Esophagus squamous epithelium (tissue), 5 donors: Measurements from ENCODE around the gene ROR2. TPM values are rescaled to one million over a fixed set of nuclear protein-coding genes. Genes with fewer than 3 reads are reported as not detected.
A peak's percentile ranks its signal among the peaks of the same experiment; 100 is the strongest.

Experiments
- DNase-seq: peaks from one replicate; lab custom pipeline; 2025; lab: John Stamatoyannopoulos, UW
- H3K27ac ChIP-seq, 4 donors: fragments of 200-600 bp; sonication (generic); one replicate each; pipeline ENCODE4 v1.5.1; 2016 to 2019; ENCODE audit warnings: mild to moderate bottlenecking in 1 of 4
- H3K27me3 ChIP-seq, 4 donors: fragments of 200-600 bp; sonication (generic); 1 replicate in 3 of 4; 2 replicates in 1 of 4; pipeline versions ENCODE4 v1.5.1 to v1.6.0; 2017 to 2021; ENCODE audit warnings: antibody characterized with exemption in 1 of 4
- H3K36me3 ChIP-seq, 3 donors: fragments of 200-600 bp; sonication (generic); one replicate each; pipeline ENCODE4 v1.5.1; 2016 to 2019
- H3K4me1 ChIP-seq, 3 donors: fragments of 200-600 bp; sonication (generic); one replicate each; pipeline ENCODE4 v1.5.1; 2017 to 2019
- H3K4me3 ChIP-seq, 4 donors: fragments of 200-600 bp; sonication (generic); 1 replicate in 3 of 4; 2 replicates in 1 of 4; pipeline ENCODE4 v1.5.1; 2016 to 2019; ENCODE audit warnings: mild to moderate bottlenecking in 2 of 4, moderate library complexity in 1 of 4
- H3K9me3 ChIP-seq, 3 donors: fragments of 200-600 bp; sonication (generic); one replicate each; pipeline ENCODE4 v1.5.1; 2016 to 2019
- POLR2A ChIP-seq, 4 donors: fragments of 450-650 bp; IDR thresholded peaks; one replicate each; pipeline ENCODE4 v1.6.1; 2017; ENCODE audit warnings: antibody characterized with exemption in 4 of 4, mild to moderate bottlenecking in 4 of 4, moderate library complexity in 3 of 4
- WGBS, 2 donors: methylation state at CpG; one replicate each; pipeline ENCODE4 v1.1.5; 2018; 5-methylcytosine and 5-hydroxymethylcytosine counted together
- intact Hi-C: fragments of 100-400 bp; cut with DNase I; formaldehyde crosslinking; loops from one replicate; pipeline ENCODE4 v1.15.0; 2022
- total RNA-seq, 4 donors: library from RNA; depleted of rRNA; stranded (reverse); fragments of >200 nt; gene quantifications; one replicate each; pipeline ENCODE4 v1.1.0, GENCODE V29; 2016
- TF ChIP-seq, protein P1 (sequence below), 6 experiments: fragments of 450-650 bp in 4 of 6; fragments of 200-600 bp in 2 of 6; sonication (generic) in 2 of 6; IDR thresholded peaks; one replicate each; pipeline ENCODE4 v1.5.1; 2016 to 2019; ENCODE audit warnings: antibody characterized with exemption in 6 of 6, mild to moderate bottlenecking in 4 of 6, moderate library complexity in 4 of 6
- donor health status: DM: yes; HTN: yes; CAD: no.

ROR2 gene
- total RNA-seq, 4 donors from 2014 or later, result 0.68 to 12.6 (median 3.7) TPM

DNA sequence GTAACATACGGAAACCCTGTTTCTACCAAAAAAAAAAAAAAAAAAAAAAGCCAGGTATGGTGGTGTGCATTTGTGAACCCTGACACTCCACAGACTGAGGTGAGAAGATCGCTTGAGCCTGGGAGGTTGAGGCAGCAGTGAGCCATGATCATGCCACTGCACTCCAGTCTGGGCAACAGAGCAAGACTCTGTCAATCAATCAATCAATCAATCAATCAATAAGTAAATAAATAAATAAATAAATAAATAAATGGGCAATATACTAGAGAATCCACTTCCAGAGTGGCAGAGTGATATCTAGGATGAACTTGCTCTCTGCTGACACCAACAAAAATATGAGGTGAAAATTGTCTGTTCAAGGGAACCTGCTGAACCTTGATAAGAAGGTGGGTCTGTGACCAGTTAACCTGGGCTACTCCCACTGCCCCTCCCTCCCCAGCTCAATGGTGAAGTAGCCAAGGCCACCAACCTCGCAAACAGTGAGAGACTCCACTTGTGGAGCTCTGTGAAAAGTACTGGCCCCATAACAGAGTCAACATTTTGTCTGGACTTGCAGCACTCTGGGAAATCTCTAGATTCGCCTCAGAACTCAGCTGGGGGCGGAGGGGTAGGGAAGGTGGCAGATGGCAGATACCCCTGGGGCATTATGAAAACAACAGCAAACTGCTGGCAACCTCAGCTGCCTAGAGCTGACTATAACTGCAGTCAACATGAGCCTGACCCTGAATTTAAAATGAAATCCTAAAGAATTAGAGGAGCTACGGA, 163.7 kb downstream of the ROR2 start:
- TF ChIP-seq, protein P1, sequence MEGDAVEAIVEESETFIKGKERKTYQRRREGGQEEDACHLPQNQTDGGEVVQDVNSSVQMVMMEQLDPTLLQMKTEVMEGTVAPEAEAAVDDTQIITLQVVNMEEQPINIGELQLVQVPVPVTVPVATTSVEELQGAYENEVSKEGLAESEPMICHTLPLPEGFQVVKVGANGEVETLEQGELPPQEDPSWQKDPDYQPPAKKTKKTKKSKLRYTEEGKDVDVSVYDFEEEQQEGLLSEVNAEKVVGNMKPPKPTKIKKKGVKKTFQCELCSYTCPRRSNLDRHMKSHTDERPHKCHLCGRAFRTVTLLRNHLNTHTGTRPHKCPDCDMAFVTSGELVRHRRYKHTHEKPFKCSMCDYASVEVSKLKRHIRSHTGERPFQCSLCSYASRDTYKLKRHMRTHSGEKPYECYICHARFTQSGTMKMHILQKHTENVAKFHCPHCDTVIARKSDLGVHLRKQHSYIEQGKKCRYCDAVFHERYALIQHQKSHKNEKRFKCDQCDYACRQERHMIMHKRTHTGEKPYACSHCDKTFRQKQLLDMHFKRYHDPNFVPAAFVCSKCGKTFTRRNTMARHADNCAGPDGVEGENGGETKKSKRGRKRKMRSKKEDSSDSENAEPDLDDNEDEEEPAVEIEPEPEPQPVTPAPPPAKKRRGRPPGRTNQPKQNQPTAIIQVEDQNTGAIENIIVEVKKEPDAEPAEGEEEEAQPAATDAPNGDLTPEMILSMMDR (IDR thresholded peaks at IDR 0.05), result no peak
- no peak for TF ChIP-seq POLR2A (IDR thresholded peaks at IDR 0.05)
- Histone ChIP-seq H3K9me3 (no peaks in the 10 kb centered on the region), H3K27me3 (peaks cover 0 to 10% (median 0%) of the 10 kb centered on the region in 4 donors), H3K4me1 (no peaks in the 10 kb centered on the region), H3K27ac (peak overlapping the region in 2 of 4 donors; percentile 2 to 49), H3K36me3 (no peaks in the 10 kb centered on the region), H3K4me3 (no peak overlapping the region)
- WGBS, 2 donors, result 66 to 72% methylated on average over 5 to 6 of the region's 6 CpGs
- intact Hi-C loops, result no loop called here
- no peak for DNase-seq

DNA sequence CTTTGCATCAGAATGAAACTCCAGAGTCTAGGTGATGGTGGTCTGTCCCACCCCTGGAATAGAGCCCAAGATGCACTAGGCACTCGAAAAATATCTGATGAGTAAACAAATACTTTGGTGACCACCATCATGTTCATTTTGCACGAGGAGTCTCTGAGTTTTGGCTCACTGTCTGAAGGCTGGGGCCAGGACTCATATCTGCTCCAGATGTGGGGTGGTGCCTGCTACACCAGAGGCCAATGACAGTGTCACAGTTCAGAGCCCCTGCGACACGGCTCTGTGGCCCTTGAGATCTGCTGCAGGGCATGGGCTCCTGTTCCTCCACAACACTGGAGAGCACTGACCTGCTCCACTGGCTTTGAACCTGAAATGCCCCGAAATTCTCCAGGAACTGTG, 164.6 kb downstream of the ROR2 start:
- no peak overlapping the region for H3K4me3 ChIP-seq
- H3K27me3 ChIP-seq, result peaks cover 0 to 10% (median 0%) of the 10 kb centered on the region in 4 donors
- H3K27ac ChIP-seq, result no peak overlapping the region
- H3K36me3 ChIP-seq, result no peaks in the 10 kb centered on the region
- TF ChIP-seq, protein P1 (IDR thresholded peaks at IDR 0.05), result no peak
- TF ChIP-seq POLR2A (IDR thresholded peaks at IDR 0.05), result no peak
- DNase-seq, result no peak
- WGBS, 2 donors, result 28 to 77% methylated on average over 3 to 4 of the region's 5 CpGs
- H3K9me3 ChIP-seq, result no peaks in the 10 kb centered on the region
- intact Hi-C loops, result no loop called here
- no peaks in the 10 kb centered on the region for H3K4me1 ChIP-seq

DNA sequence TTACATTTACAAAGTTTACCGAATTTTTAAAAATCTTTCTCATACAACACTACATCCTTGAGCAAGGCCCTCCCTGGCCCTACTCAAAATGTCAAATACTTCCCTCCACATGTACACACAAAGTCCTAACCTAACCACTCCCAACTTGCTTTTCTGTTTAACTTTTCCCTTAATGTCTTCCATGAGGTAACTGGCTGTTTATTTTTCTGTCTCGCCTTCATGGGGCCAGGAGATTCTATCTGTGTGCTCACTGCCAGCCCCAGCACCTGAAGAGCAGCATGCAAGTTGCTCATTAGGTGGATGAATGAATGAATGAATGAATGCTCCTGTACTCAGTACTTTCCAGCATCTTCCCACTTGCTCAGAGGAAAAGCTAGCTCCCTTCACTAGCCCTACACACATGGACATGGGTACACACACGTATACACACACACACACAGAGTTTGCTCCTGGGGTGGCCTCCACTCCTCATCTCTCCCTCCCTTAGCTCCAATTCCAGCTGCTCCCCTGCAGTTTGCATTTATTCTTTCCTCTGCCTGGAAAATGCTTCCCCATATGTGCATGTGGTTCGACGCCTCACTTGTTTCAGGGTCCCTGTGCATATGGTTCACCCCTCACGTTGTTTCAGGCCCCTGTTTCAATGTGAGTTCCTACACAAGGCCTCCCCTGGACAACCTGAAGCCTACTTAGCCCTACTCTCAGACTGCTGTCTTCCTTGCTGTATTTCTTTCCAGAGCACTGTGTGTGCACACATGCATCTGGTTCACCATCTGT, 165.2 kb downstream of the ROR2 start:
- Histone ChIP-seq H3K27ac (no peak overlapping the region), H3K36me3 (no peaks in the 10 kb centered on the region), H3K4me1 (no peaks in the 10 kb centered on the region), H3K4me3 (no peak overlapping the region), H3K27me3 (peaks cover 0 to 10% (median 0%) of the 10 kb centered on the region in 4 donors), H3K9me3 (no peaks in the 10 kb centered on the region)
- intact Hi-C loops, result no loop called here
- TF ChIP-seq, protein P1 (IDR thresholded peaks at IDR 0.05), result no peak
- TF ChIP-seq POLR2A (IDR thresholded peaks at IDR 0.05), result no peak
- no peak for DNase-seq
- WGBS, 2 donors, result 79 to 85% methylated on average over 6 of the region's 6 CpGs

DNA sequence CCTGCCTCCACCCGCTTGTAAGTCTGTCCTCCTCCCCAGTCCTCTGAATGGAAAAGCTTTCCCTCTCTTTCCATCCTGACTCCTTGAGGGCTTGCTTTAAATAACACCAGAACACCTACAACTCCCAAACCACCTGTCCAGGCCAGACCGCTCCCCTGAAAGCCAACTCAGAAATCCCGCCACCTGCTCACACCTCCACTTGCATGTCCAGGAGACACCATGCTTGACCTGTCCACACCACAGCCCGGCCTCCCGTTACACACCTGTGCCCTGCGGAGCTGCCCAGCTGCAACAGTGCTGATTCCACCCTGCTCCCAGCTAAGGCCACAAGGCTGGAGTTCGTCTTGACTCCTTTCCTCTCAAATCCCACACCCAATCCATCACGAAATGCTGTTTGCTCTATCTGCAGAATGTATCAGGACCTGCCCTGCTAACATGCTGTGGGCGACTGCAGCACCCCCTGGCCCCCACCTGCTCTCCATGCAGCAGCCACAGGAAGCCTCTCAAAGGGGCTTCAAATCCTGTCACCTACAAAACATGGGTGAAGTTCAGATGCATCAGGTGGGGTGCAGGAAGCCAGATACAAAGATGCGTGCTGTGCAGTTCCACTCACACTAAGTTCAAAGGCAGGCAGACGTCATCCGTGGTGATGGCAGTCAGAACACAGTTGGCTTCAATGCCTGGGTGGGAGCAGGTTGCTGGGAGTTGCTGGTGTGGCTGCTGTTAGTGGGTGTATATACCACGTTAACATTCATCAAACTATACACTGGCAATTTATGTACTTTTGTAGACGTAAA, 166.0 kb downstream of the ROR2 start:
- peaks cover 0 to 10% (median 0%) of the 10 kb centered on the region in 4 donors for H3K27me3 ChIP-seq
- no peaks in the 10 kb centered on the region for H3K36me3 ChIP-seq
- 63 to 85% methylated on average over 12 to 14 of the region's 14 CpGs for WGBS, 2 donors
- no peak for TF ChIP-seq POLR2A (IDR thresholded peaks at IDR 0.05)
- TF ChIP-seq, protein P1 (IDR thresholded peaks at IDR 0.05), result no peak
- no peak for DNase-seq
- peak overlapping the region in 2 of 4 donors; percentile 62 to 65 for H3K27ac ChIP-seq
- intact Hi-C loops, result no loop called here
- no peaks in the 10 kb centered on the region for H3K4me1 ChIP-seq
- no peaks in the 10 kb centered on the region for H3K9me3 ChIP-seq
- no peak overlapping the region for H3K4me3 ChIP-seq
